ENCODE data around the gene GFOD1. TPM values are rescaled to one million over a fixed set of nuclear protein-coding genes. Genes with fewer than 3 reads are reported as not detected.

GFOD1 gene
- 10 to 100 TPM; 25.5 to 39.0 (median 38.1) TPM for total RNA-seq

GRCh38 chr6:13487122-13488014 is at the start of gene GFOD1:
GFOD1 (minus strand) TSS chr6:13487600; CDS start chr6:13486890, 710 bp downstream.
- peak within 1 kb of the TSS; percentile 95 for H3K4me3 Mint-ChIP-seq
- DNase-seq (peak; percentile 65), ATAC-seq (peak; percentile 78 to 83)
- H3K9me3 Mint-ChIP-seq = no peaks in the 10 kb centered on the region
- H3K36me3 Mint-ChIP-seq (ENCODE audit: insufficient read depth) = no peaks in the 10 kb centered on the region
- H3K27me3 Mint-ChIP-seq (ENCODE audit: low read depth) = peaks cover 11% of the 10 kb centered on the region
- peaks cover 30% of the 10 kb centered on the region for H3K4me1 Mint-ChIP-seq (ENCODE audit: low read depth)

GRCh38 chr6:13536796-13537526 is 49.6 kb upstream of the GFOD1 start:
- Mint-ChIP-seq H3K36me3 (ENCODE audit: insufficient read depth) (no peaks in the 10 kb centered on the region), H3K27me3 (ENCODE audit: low read depth) (no peaks in the 10 kb centered on the region), H3K9me3 (no peaks in the 10 kb centered on the region), H3K4me3 (no peak overlapping the region), H3K4me1 (ENCODE audit: low read depth) (no peaks in the 10 kb centered on the region)
- no peak for ATAC-seq
- no peak for DNase-seq

GRCh38 chr6:13535306-13535705 is 47.9 kb upstream of the GFOD1 start:
- no peak overlapping the region for H3K4me3 Mint-ChIP-seq
- no peaks in the 10 kb centered on the region for H3K9me3 Mint-ChIP-seq
- no peaks in the 10 kb centered on the region for H3K4me1 Mint-ChIP-seq (ENCODE audit: low read depth)
- DNase-seq (no peak), ATAC-seq (no peak)
- no peaks in the 10 kb centered on the region for H3K27me3 Mint-ChIP-seq (ENCODE audit: low read depth)
- no peaks in the 10 kb centered on the region for H3K36me3 Mint-ChIP-seq (ENCODE audit: insufficient read depth)

GRCh38 chr6:13534536-13534935 is 47.1 kb upstream of the GFOD1 start:
- H3K27me3 Mint-ChIP-seq (ENCODE audit: low read depth) = no peaks in the 10 kb centered on the region
- no peaks in the 10 kb centered on the region for H3K36me3 Mint-ChIP-seq (ENCODE audit: insufficient read depth)
- H3K4me1 Mint-ChIP-seq (ENCODE audit: low read depth) = no peaks in the 10 kb centered on the region
- no peak overlapping the region for H3K4me3 Mint-ChIP-seq
- no peaks in the 10 kb centered on the region for H3K9me3 Mint-ChIP-seq
- ATAC-seq = no peak
- DNase-seq = no peak

GRCh38 chr6:13531956-13532355 is 44.6 kb upstream of the GFOD1 start:
- Mint-ChIP-seq H3K36me3 (ENCODE audit: insufficient read depth) (no peaks in the 10 kb centered on the region), H3K27me3 (ENCODE audit: low read depth) (no peaks in the 10 kb centered on the region), H3K9me3 (no peaks in the 10 kb centered on the region), H3K4me3 (no peak overlapping the region), H3K4me1 (ENCODE audit: low read depth) (peaks cover 5% of the 10 kb centered on the region)
- ATAC-seq (no peak), DNase-seq (no peak)

GRCh38 chr6:13528777-13529343 is 41.5 kb upstream of the GFOD1 start:
- H3K27me3 Mint-ChIP-seq (ENCODE audit: low read depth) = peaks cover 2% of the 10 kb centered on the region
- H3K4me1 Mint-ChIP-seq (ENCODE audit: low read depth) = peaks cover 12% of the 10 kb centered on the region
- H3K9me3 Mint-ChIP-seq = no peaks in the 10 kb centered on the region
- no peak for DNase-seq
- H3K4me3 Mint-ChIP-seq = no peak overlapping the region
- no peak for ATAC-seq
- no peaks in the 10 kb centered on the region for H3K36me3 Mint-ChIP-seq (ENCODE audit: insufficient read depth)

GRCh38 chr6:13528232-13528631 is 40.8 kb upstream of the GFOD1 start:
- no peak for ATAC-seq
- H3K36me3 Mint-ChIP-seq (ENCODE audit: insufficient read depth) = no peaks in the 10 kb centered on the region
- peaks cover 2% of the 10 kb centered on the region for H3K27me3 Mint-ChIP-seq (ENCODE audit: low read depth)
- no peak overlapping the region for H3K4me3 Mint-ChIP-seq
- no peaks in the 10 kb centered on the region for H3K9me3 Mint-ChIP-seq
- H3K4me1 Mint-ChIP-seq (ENCODE audit: low read depth) = peaks cover 12% of the 10 kb centered on the region
- no peak for DNase-seq

- no peaks in the 10 kb centered on the region for H3K36me3 Mint-ChIP-seq (ENCODE audit: insufficient read depth)
- H3K9me3 Mint-ChIP-seq = no peaks in the 10 kb centered on the region
- H3K4me3 Mint-ChIP-seq = no peak overlapping the region
- peaks cover 2% of the 10 kb centered on the region for H3K27me3 Mint-ChIP-seq (ENCODE audit: low read depth)
- DNase-seq (no peak), ATAC-seq (no peak)
- H3K4me1 Mint-ChIP-seq (ENCODE audit: low read depth) = peaks cover 12% of the 10 kb centered on the region
Measured at GRCh38 chr6:13527671-13528056, 40.3 kb upstream of the GFOD1 start.

GRCh38 chr6:13526727-13527670 is 39.6 kb upstream of the GFOD1 start:
- DNase-seq (peak; percentile 5), ATAC-seq (peak; percentile 75 to 83)
- no peaks in the 10 kb centered on the region for H3K36me3 Mint-ChIP-seq (ENCODE audit: insufficient read depth)
- H3K27me3 Mint-ChIP-seq (ENCODE audit: low read depth) = peaks cover 2% of the 10 kb centered on the region
- H3K4me1 Mint-ChIP-seq (ENCODE audit: low read depth) = peaks cover 12% of the 10 kb centered on the region
- H3K4me3 Mint-ChIP-seq = no peak overlapping the region
- no peaks in the 10 kb centered on the region for H3K9me3 Mint-ChIP-seq

GRCh38 chr6:13526357-13526726 is 38.9 kb upstream of the GFOD1 start:
- DNase-seq (no peak), ATAC-seq (no peak)
- Mint-ChIP-seq H3K4me3 (no peak overlapping the region), H3K9me3 (no peaks in the 10 kb centered on the region), H3K27me3 (ENCODE audit: low read depth) (peaks cover 2% of the 10 kb centered on the region), H3K36me3 (ENCODE audit: insufficient read depth) (no peaks in the 10 kb centered on the region), H3K4me1 (ENCODE audit: low read depth) (peaks cover 12% of the 10 kb centered on the region)

- Mint-ChIP-seq H3K4me1 (ENCODE audit: low read depth) (peaks cover 12% of the 10 kb centered on the region), H3K36me3 (ENCODE audit: insufficient read depth) (no peaks in the 10 kb centered on the region), H3K9me3 (no peaks in the 10 kb centered on the region), H3K27me3 (ENCODE audit: low read depth) (peaks cover 2% of the 10 kb centered on the region), H3K4me3 (no peak overlapping the region)
- no peak for ATAC-seq
- no peak for DNase-seq
Measured at GRCh38 chr6:13524801-13525508, 37.6 kb upstream of the GFOD1 start.

- no peak overlapping the region for H3K4me3 Mint-ChIP-seq
- H3K4me1 Mint-ChIP-seq (ENCODE audit: low read depth) = peaks cover 12% of the 10 kb centered on the region
- H3K36me3 Mint-ChIP-seq (ENCODE audit: insufficient read depth) = no peaks in the 10 kb centered on the region
- ATAC-seq = no peak
- H3K9me3 Mint-ChIP-seq = no peaks in the 10 kb centered on the region
- H3K27me3 Mint-ChIP-seq (ENCODE audit: low read depth) = peaks cover 2% of the 10 kb centered on the region
- DNase-seq = no peak
Measured at GRCh38 chr6:13523826-13524622, 36.6 kb upstream of the GFOD1 start.

GRCh38 chr6:13522656-13523055 is 35.3 kb upstream of the GFOD1 start:
- DNase-seq (no peak), ATAC-seq (no peak)
- Mint-ChIP-seq H3K4me1 (ENCODE audit: low read depth) (peaks cover 10% of the 10 kb centered on the region), H3K4me3 (no peak overlapping the region), H3K27me3 (ENCODE audit: low read depth) (peaks cover 2% of the 10 kb centered on the region), H3K36me3 (ENCODE audit: insufficient read depth) (no peaks in the 10 kb centered on the region), H3K9me3 (no peaks in the 10 kb centered on the region)
